HCT116 (cell line): ENCODE data around the gene LY6G5B. TPM values are rescaled to one million over a fixed set of nuclear protein-coding genes. Genes with fewer than 3 reads are reported as not detected.

Source experiments
- ATAC-seq: fragments of 200-7000 bp; cut with Tn5 transposase; 2 replicates; pipeline ENCODE4 v1.9.1; 2020; ENCODE audit warnings: mild to moderate bottlenecking, moderate library complexity
- BruUV-seq: library from RNA; stranded (reverse); fragments of 400-500 nt; replicated peaks from 2 replicates; lab custom pipeline; 2021; lab: Mats Ljungman, UMichigan
- CTCF ChIA-PET: fragments of 300-600 bp; sonication (Branson Sonifier 250); formaldehyde crosslinking; loops from one replicate; lab custom pipeline; 2021; ENCODE audit warnings: antibody characterized with exemption; lab: Charles Lee
- POLR2A ChIA-PET: fragments of 300-600, 350-600 bp; sonication (Branson Sonifier 250); formaldehyde crosslinking; loops from one replicate; lab custom pipeline; 2021; ENCODE audit warnings: antibody characterized with exemption; lab: Charles Lee
- RAD21 ChIA-PET, 2 experiments: fragments of 300-600 bp; sonication (Branson Sonifier 250); formaldehyde crosslinking; loops; one replicate each; lab custom pipeline; 2023; ENCODE audit warnings: low total read pairs in 2 of 2; ENCODE audit not compliant: uncharacterized antibody in 2 of 2, unreplicated experiment in 2 of 2, low non-redundant PET in 1 of 2; lab: Charles Lee
- DNase-seq: peaks from one replicate; pipeline ENCODE4 v3.0.0-alpha.2; 2010; ENCODE audit warnings: low read depth, low spot score
- H2AFZ ChIP-seq: fragments of 200-600 bp; shearing (Covaris generic), sonication (generic); 2 replicates; pipeline ENCODE4 v1.6.1; 2017; ENCODE audit warnings: low read depth, mixed run types, mixed read lengths, antibody characterized with exemption, low read length; ENCODE audit not compliant: poor library complexity, severe bottlenecking
- H3K27ac ChIP-seq: 2 replicates; pipeline ENCODE4 v1.5.1; 2012; ENCODE audit warnings: low read depth, low read length
- H3K27me3 ChIP-seq: fragments of 200-600 bp; sonication (generic); 2 replicates; pipeline ENCODE4 v1.6.1; 2016; ENCODE audit warnings: mixed run types, low read length, mixed read lengths; ENCODE audit not compliant: insufficient read depth
- H3K36me3 ChIP-seq, 2 experiments: fragments of 200-500 bp in 1 of 2; fragments of 200-600 bp in 1 of 2; sonication (Bioruptor generic) in 1 of 2; sonication (generic) in 1 of 2; 2 replicates each; pipeline versions ENCODE4 v1.5.1 to v1.6.1; 2014 to 2016; ENCODE audit warnings: low read length in 2 of 2, inconsistent platforms in 1 of 2, mixed read lengths in 1 of 2, mixed run types in 1 of 2; ENCODE audit not compliant: insufficient read depth in 2 of 2, control insufficient read depth in 1 of 2
- H3K4me1 ChIP-seq, 2 experiments: fragments of 200-600 bp in 1 of 2; sonication (generic) in 1 of 2; 2 replicates each; pipeline versions ENCODE4 v1.5.1 to v1.6.1; 2012 to 2017; ENCODE audit warnings: low read length in 2 of 2, inconsistent platforms in 1 of 2, mild to moderate bottlenecking in 1 of 2, mixed read lengths in 1 of 2, mixed run types in 1 of 2, moderate library complexity in 1 of 2; ENCODE audit not compliant: insufficient read depth in 2 of 2, control insufficient read depth in 1 of 2
- H3K4me2 ChIP-seq: fragments of 200-600 bp; sonication (generic); 2 replicates; pipeline ENCODE4 v1.6.1; 2017; ENCODE audit warnings: mixed run types, low read length, mixed read lengths
- H3K4me3 ChIP-seq, 2 experiments: fragments of 200-600 bp in 1 of 2; sonication (generic) in 1 of 2; replicated peaks in 1 of 2; 2 replicates each; pipeline ENCODE4 v1.5.1; 2011 to 2016; ENCODE audit warnings: low read length in 2 of 2, control low read depth in 1 of 2, low read depth in 1 of 2, mild to moderate bottlenecking in 1 of 2, mixed read lengths in 1 of 2, mixed run types in 1 of 2
- H3K79me2 ChIP-seq: fragments of 200-600 bp; sonication (generic); 2 replicates; pipeline ENCODE4 v1.6.1; 2017; ENCODE audit warnings: mild to moderate bottlenecking, mixed run types, low read length, moderate library complexity, mixed read lengths; ENCODE audit not compliant: insufficient read depth
- H3K9ac ChIP-seq: fragments of 200-600 bp; sonication (generic); 2 replicates; pipeline ENCODE4 v1.6.1; 2016; ENCODE audit warnings: low read length, mixed read lengths
- H3K9me2 ChIP-seq: fragments of 200-600 bp; sonication (generic), shearing (Covaris generic); 2 replicates; pipeline ENCODE4 v1.6.1; 2017; ENCODE audit warnings: mixed run types, mild to moderate bottlenecking, moderate library complexity; ENCODE audit not compliant: insufficient read depth
- H3K9me3 ChIP-seq, 2 experiments: fragments of 200-500 bp in 1 of 2; fragments of 200-600 bp in 1 of 2; sonication (Bioruptor generic) in 1 of 2; sonication (generic) in 1 of 2; 2 replicates each; pipeline ENCODE4 v1.6.1; 2014 to 2017; ENCODE audit warnings: low read length in 2 of 2, mixed read lengths in 2 of 2, inconsistent platforms in 1 of 2, low read depth in 1 of 2, mild to moderate bottlenecking in 1 of 2, mixed run types in 1 of 2, moderate library complexity in 1 of 2; ENCODE audit not compliant: control insufficient read depth in 1 of 2, insufficient read depth in 1 of 2
- H4K20me1 ChIP-seq: fragments of 200-600 bp; sonication (generic), shearing (Covaris generic); 2 replicates; pipeline ENCODE4 v1.6.1; 2017; ENCODE audit warnings: mixed run types, mild to moderate bottlenecking, moderate library complexity; ENCODE audit not compliant: insufficient read depth
- EGR1 ChIP-seq: IDR thresholded peaks from 2 replicates; pipeline ENCODE4 v1.6.1; 2012; ENCODE audit warnings: low read depth
- ELF1 ChIP-seq: IDR thresholded peaks from 2 replicates; pipeline ENCODE4 v1.6.1; 2012; ENCODE audit warnings: low read depth, borderline replicate concordance
- SP1 ChIP-seq: IDR thresholded peaks from 2 replicates; pipeline ENCODE4 v1.6.1; 2012; ENCODE audit warnings: low read depth
- YY1 ChIP-seq: IDR thresholded peaks from 2 replicates; pipeline ENCODE4 v1.6.1; 2011; ENCODE audit warnings: low read length, low read depth, moderate library complexity, mild to moderate bottlenecking; ENCODE audit not compliant: insufficient replicate concordance; ENCODE audit errors: extremely low read depth
- ZFX ChIP-seq: fragments of 450-650 bp; IDR thresholded peaks from 2 replicates; pipeline ENCODE4 v1.6.1; 2017
- ZNF274 ChIP-seq: fragments of 200-500 bp; sonication (Bioruptor generic); IDR thresholded peaks from 2 replicates; pipeline ENCODE4 v1.6.1; 2014; ENCODE audit warnings: mild to moderate bottlenecking, low read depth, low read length, inconsistent platforms
- intact Hi-C: fragments of 100-400 bp; cut with micrococcal nuclease; formaldehyde crosslinking; loops from 2 replicates; pipeline ENCODE4 v1.10.0; 2022
- total RNA-seq: library from RNA; stranded (reverse); gene quantifications from one replicate; pipeline ENCODE4 v1.2.1, GENCODE V29; 2021; ENCODE audit not compliant: unreplicated experiment
- TF ChIP-seq, protein P1 (sequence below), 3 experiments: fragments of 200-600 bp in 1 of 3; sonication (generic) in 1 of 3; IDR thresholded peaks in 2 of 3; conservative IDR thresholded peaks in 1 of 3; 2 replicates each; pipeline ENCODE4 v1.5.1; 2012 to 2017; ENCODE audit warnings: low read depth in 2 of 3, low read length in 2 of 3, antibody characterized with exemption in 1 of 3, borderline replicate concordance in 1 of 3, control low read depth in 1 of 3, mild to moderate bottlenecking in 1 of 3, mixed read lengths in 1 of 3, mixed run types in 1 of 3, moderate library complexity in 1 of 3; ENCODE audit not compliant: insufficient read depth in 1 of 3

LY6G5B gene
- total RNA-seq, 1 experiment from 2014 or later, result 15.4 TPM

DNA sequence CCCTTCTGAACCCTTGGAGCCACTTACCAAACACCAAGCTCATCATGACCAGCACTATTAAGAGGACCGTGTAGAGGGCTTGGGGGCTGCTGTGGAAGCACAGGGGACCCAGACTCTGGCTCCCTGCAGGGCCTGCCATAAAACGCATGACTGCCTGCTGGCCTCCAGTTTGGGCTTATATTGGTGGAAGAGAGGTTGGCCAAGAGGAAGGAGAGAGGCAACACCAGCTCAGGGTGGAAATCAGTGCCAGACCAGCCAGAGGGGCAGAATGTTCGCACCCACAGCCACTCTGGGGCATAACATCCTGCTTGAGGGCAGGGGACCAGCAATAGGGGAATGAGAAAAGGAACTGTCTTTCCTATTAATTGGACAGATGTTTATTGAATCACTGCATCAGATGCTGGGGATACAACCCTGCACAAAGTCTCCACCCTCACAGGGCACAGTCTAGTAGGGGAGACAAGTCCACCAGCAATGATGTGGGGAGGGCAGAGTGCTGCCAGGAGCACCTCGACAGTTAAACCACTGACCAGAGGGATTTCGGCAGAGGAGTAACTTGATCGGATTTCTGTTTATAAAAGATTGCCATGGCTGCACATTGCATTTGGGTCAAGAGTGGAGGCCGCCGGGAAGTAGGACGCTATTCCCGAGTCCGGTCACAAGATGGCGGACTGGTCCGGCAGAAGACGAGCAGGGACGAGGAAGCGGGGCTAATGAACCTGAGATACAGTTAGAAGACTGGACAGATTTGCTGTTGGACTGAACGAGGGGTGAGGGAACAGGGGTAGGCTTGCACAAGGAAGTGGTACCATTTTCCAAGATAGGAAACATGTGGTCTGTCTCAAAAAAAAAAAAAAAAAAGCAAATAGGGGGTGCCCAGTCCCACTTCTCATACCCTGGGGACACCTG is 10.7 kb downstream of the LY6G5B start, which contains the start of gene LY6G5C (continued):
- TF ChIP-seq ELF1 (no peak), YY1 (peak; percentile 74), SP1 (no peak), EGR1 (no peak)
- TF ChIP-seq, protein P1, sequence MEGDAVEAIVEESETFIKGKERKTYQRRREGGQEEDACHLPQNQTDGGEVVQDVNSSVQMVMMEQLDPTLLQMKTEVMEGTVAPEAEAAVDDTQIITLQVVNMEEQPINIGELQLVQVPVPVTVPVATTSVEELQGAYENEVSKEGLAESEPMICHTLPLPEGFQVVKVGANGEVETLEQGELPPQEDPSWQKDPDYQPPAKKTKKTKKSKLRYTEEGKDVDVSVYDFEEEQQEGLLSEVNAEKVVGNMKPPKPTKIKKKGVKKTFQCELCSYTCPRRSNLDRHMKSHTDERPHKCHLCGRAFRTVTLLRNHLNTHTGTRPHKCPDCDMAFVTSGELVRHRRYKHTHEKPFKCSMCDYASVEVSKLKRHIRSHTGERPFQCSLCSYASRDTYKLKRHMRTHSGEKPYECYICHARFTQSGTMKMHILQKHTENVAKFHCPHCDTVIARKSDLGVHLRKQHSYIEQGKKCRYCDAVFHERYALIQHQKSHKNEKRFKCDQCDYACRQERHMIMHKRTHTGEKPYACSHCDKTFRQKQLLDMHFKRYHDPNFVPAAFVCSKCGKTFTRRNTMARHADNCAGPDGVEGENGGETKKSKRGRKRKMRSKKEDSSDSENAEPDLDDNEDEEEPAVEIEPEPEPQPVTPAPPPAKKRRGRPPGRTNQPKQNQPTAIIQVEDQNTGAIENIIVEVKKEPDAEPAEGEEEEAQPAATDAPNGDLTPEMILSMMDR (IDR thresholded peaks at IDR 0.05 in 2 of 3, conservative IDR thresholded peaks at IDR 0.05 in 1 of 3; ENCODE audit: borderline replicate concordance in 1 of 3, insufficient read depth in 1 of 3, low read depth in 2 of 3, low read length in 2 of 3), result peak; percentile 43 to 90 (median 65)

DNA sequence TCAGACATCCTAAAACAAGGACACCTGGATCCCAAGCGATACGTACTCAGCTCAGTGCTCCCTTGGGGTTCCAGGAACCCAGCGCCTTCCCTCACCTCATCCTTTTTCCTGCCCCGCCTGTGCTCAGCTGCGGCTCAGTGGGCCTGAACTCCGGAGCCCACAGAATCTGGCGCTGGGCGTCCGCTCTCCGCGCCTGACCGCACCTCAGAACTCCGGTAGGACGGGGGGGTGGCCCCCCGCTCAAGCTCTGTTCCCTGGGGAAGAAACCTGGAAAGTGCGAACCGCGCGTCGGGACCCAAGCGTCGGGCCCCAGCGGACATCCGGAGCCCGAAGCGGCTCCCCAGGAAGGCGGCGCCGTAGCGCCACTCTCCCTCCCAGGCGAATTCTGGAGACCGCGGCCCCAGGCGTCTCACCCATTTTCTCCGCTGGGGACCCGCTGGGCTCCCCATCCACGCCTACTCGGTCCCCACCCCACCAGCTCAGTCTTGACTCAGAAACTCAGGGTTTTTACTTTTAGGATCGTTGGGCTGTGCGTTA is 11.4 kb downstream of the LY6G5B start:
- no peaks in the 10 kb centered on the region for H3K9me3 ChIP-seq
- peaks cover 4 to 19% of the 10 kb centered on the region in 2 experiments; a peak in 3 of 4 replicates for H3K4me1 ChIP-seq
- no peaks in the 10 kb centered on the region for H3K9me2 ChIP-seq
- peak overlapping the region; percentile 85 for H3K4me2 ChIP-seq
- peak; percentile 52; the same call in 1 of the 2 replicates for TF ChIP-seq ZFX
- no peak for TF ChIP-seq ZNF274
- ChIA-PET RAD21 (interaction anchor here (0.6 to 0.9 kb wide), 3 partner anchors 54 to 370 kb away, joined by 3 read pairs; no protein-coding TSS in a partner anchor), POLR2A (interaction anchor here (0.7 to 0.9 kb wide), 2 partner anchors 48 to 146 kb away, joined by 3 read pairs; partner anchors contain the start of genes DDAH2 and HSPA1B), CTCF (interaction anchor here (0.7 to 2.2 kb wide), 4 partner anchors 58 to 271 kb away, joined by 3 to 9 read pairs (median 6); partner anchors contain the start of gene MSH5)
- no peaks in the 10 kb centered on the region for H3K79me2 ChIP-seq
- peak overlapping the region; percentile 64 for H3K9ac ChIP-seq
- no peaks in the 10 kb centered on the region for H4K20me1 ChIP-seq
- peak overlapping the region; percentile 53 to 61 for H3K4me3 ChIP-seq
- peak overlapping the region; percentile 57 for H2AFZ ChIP-seq
- no peaks in the 10 kb centered on the region for H3K36me3 ChIP-seq
- DNase-seq, result no peak
- intact Hi-C loops, result loop anchor here (2.0 kb wide), 1 partner anchor 50 kb away; no protein-coding TSS in a partner anchor
- no peaks in the 10 kb centered on the region for H3K27me3 ChIP-seq
- ATAC-seq, result peak; percentile 67
- H3K27ac ChIP-seq, result peak overlapping the region; percentile 70
- TSS peak; percentile 49 for BruUV-seq
